Right lobe of liver (tissue), 6 donors: ENCODE results near the gene UGT1A10. TPM values are rescaled to one million over a fixed set of nuclear protein-coding genes. Genes with fewer than 3 reads are reported as not detected.

Source experiments
- ATAC-seq, 4 donors: fragments of 200-7000 bp; cut with Tn5 transposase; one replicate each; pipeline ENCODE4 v1.9.1; 2020; ENCODE audit warnings: mild to moderate bottlenecking in 4 of 4, moderate library complexity in 4 of 4
- DNase-seq, 3 donors: peaks; one replicate each; pipeline ENCODE4 v3.0.0-alpha.2; 2020
- H3K27ac ChIP-seq, 3 donors: fragments of 200-600 bp; one replicate each; pipeline ENCODE4 v1.8.0; 2022
- H3K27me3 ChIP-seq, 2 donors: fragments of 200-600 bp; one replicate each; pipeline ENCODE4 v1.8.0; 2022
- H3K36me3 ChIP-seq, 4 donors: fragments of 200-600 bp; sonication (generic) in 1 of 4; one replicate each; pipeline versions ENCODE4 v1.5.1 to v1.8.0; 2017 to 2022; ENCODE audit warnings: control low read depth in 1 of 4
- H3K4me1 ChIP-seq, 4 donors: fragments of 200-600 bp; sonication (generic) in 1 of 4; one replicate each; pipeline versions ENCODE4 v1.5.1 to v1.8.0; 2017 to 2022; ENCODE audit warnings: control low read depth in 1 of 4
- H3K4me3 ChIP-seq, 3 donors: fragments of 200-600 bp; one replicate each; pipeline ENCODE4 v1.8.0; 2022
- H3K9me3 ChIP-seq, 4 donors: fragments of 200-600 bp; sonication (generic) in 1 of 4; one replicate each; pipeline versions ENCODE4 v1.5.1 to v1.8.0; 2017 to 2022; ENCODE audit warnings: control low read depth in 1 of 4
- CTCF ChIP-seq, 4 donors: fragments of 200-600 bp in 3 of 4; fragments of 450-650 bp in 1 of 4; IDR thresholded peaks; one replicate each; pipeline versions ENCODE4 v1.5.1 to v1.8.0; 2016 to 2022; ENCODE audit warnings: antibody characterized with exemption in 4 of 4, mild to moderate bottlenecking in 2 of 4
- POLR2A ChIP-seq: fragments of 450-650 bp; IDR thresholded peaks from one replicate; pipeline ENCODE4 v1.6.1; 2017; ENCODE audit warnings: antibody characterized with exemption, mild to moderate bottlenecking
- WGBS: methylation state at CpG from one replicate; pipeline ENCODE4 v1.1.6; 2018; ENCODE audit warnings: low coverage, low lambda C conversion rate; ENCODE audit not compliant: insufficient coverage; ENCODE audit errors: missing lambda C conversion rate; 5-methylcytosine and 5-hydroxymethylcytosine counted together
- intact Hi-C, 2 donors: fragments of 100-400 bp; cut with DNase I; formaldehyde crosslinking; loops; one replicate each; pipeline versions ENCODE4 v1.11.2 to v1.14.1; 2022
- total RNA-seq, 6 experiments: library from RNA; depleted of rRNA in 2 of 6; stranded (reverse); fragments of >200 nt in 2 of 6; fragmentation: NEBNext Ultra II Directional in 3 of 6; extraction: Animal tissue kit (Norgen Biotek cat#: 25700) in 3 of 6; gene quantifications; one replicate each; pipeline versions ENCODE4 v1.1.0 to v1.2.4, GENCODE V29; 2016 to 2023
- donor health status: DM: no; HTN: yes; CAD: no.
- donor health status: DM: no; HTN: no; CAD: no.
- donor health status: DM: no; HTN: no; CAD: no.
- donor health status: DM: no; HTN: yes; CAD: no.
- donor health status: DM: no; HTN: yes; CAD: no.

UGT1A10 gene
- total RNA-seq, 6 experiments from 2014 or later = 0.11 TPM; not detected in 5

DNA sequence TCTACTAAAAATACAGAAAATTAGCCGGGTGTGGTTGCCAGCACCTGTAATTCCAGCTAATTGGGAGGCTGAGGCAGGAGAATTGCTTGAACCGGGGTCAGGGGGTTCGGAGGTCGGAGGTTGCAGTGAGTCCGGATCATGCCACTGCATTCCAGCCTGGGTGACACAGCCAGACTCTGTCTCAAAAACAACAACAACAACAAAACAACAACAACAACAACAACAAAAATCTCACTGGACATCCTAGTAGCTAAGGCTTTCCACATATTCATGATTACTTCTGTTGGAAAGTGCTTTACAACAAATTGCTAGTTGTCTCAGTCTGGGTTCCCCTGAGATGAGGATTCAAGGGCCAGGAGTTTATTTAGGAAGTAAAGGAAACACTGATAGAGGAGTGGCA lies 137.6 kb downstream of the UGT1A10 start:
- DNase-seq (no peak), ATAC-seq (no peak)
- H3K36me3 ChIP-seq = peaks cover 0 to 51% (median 18%) of the 10 kb centered on the region in 4 donors
- H3K4me3 ChIP-seq = no peak overlapping the region
- 87% methylated on average over 5 of the region's 5 CpGs for WGBS
- intact Hi-C loops = no loop called here
- no peaks in the 10 kb centered on the region for H3K4me1 ChIP-seq
- TF ChIP-seq POLR2A = no peak
- TF ChIP-seq CTCF (IDR thresholded peaks at IDR 0.05) = no peak
- no peaks in the 10 kb centered on the region for H3K27me3 ChIP-seq
- H3K27ac ChIP-seq = no peak overlapping the region
- H3K9me3 ChIP-seq = no peaks in the 10 kb centered on the region

DNA sequence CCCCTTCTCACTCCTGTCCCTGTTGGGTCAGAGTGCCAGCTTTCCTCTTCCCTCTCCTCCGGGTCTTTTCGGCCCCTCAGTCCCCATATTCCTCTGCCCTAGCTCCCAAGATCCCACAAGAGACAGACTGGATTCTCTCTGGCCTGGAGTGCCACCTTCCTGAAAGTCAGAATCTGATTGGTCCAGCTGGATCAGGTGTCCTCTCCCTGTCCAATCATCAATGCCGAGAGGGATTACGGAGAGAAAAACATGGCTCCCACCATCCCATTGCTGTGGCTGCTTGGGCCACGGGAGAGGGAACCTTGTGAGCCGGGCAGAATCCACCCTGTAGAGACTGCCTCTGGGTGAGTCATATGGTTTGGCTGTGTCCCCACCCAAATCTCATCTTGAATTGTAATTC lies 139.2 kb downstream of the UGT1A10 start:
- Histone ChIP-seq H3K4me1 (no peaks in the 10 kb centered on the region), H3K36me3 (peaks cover 0 to 35% (median 11%) of the 10 kb centered on the region in 4 donors), H3K9me3 (no peaks in the 10 kb centered on the region), H3K27ac (no peak overlapping the region), H3K4me3 (no peak overlapping the region), H3K27me3 (no peaks in the 10 kb centered on the region)
- intact Hi-C loops = no loop called here
- no peak for DNase-seq
- TF ChIP-seq CTCF (IDR thresholded peaks at IDR 0.05) = no peak
- no peak for TF ChIP-seq POLR2A
- 74% methylated on average over 2 of the region's 6 CpGs for WGBS
- peak in 2 of 4 donors; percentile 31 to 38 for ATAC-seq

- TF ChIP-seq POLR2A (no peak), CTCF (IDR thresholded peaks at IDR 0.05) (no peak)
- H3K36me3 ChIP-seq = peaks cover 0 to 9% (median under 1%) of the 10 kb centered on the region in 4 donors
- DNase-seq (no peak), ATAC-seq (no peak)
- WGBS = 95% methylated on average over 2 of the region's 2 CpGs
- intact Hi-C loops = no loop called here
- H3K27me3 ChIP-seq = no peaks in the 10 kb centered on the region
- no peaks in the 10 kb centered on the region for H3K4me1 ChIP-seq
- no peaks in the 10 kb centered on the region for H3K9me3 ChIP-seq
- no peak within 1 kb of the TSS for H3K4me3 ChIP-seq
- no peak within 1 kb of the TSS for H3K27ac ChIP-seq
Measured at GRCh38 chr2:233778030-233778429, 141.8 kb downstream of the UGT1A10 start, which contains the start of gene MROH2A. MROH2A (plus strand) TSS chr2:233778330; CDS start chr2:233779359, 1,029 bp downstream.

DNA sequence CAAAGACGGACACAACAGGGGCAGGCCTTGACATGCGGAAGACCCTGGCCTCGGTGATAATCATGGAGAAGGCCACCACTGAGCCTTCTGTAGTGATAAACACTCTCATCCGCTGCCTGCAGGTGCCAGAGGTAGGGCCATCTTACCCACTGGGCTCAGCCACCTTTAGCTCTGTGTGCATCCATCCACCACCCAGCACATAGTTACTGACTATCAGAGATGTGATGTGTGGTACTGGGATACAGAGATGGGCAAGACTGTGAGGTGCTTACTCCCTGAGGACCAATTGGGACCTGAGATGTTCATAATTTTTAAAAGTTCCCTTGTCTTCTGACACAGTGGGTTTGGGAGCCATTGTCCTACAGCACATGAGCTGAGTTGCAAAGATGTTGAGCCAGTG lies 143.5 kb downstream of the UGT1A10 start:
- ATAC-seq = no peak
- no peak for TF ChIP-seq POLR2A
- no peak for TF ChIP-seq CTCF (IDR thresholded peaks at IDR 0.05)
- no peak overlapping the region for H3K4me3 ChIP-seq
- H3K4me1 ChIP-seq = no peaks in the 10 kb centered on the region
- H3K27ac ChIP-seq = no peak overlapping the region
- no peaks in the 10 kb centered on the region for H3K36me3 ChIP-seq
- H3K9me3 ChIP-seq = no peaks in the 10 kb centered on the region
- intact Hi-C loops = no loop called here
- 85% methylated on average over 4 of the region's 4 CpGs for WGBS
- no peak for DNase-seq
- no peaks in the 10 kb centered on the region for H3K27me3 ChIP-seq

GRCh38 chr2:233780771-233781170 lies 144.5 kb downstream of the UGT1A10 start:
- Histone ChIP-seq H3K4me3 (no peak overlapping the region), H3K4me1 (no peaks in the 10 kb centered on the region), H3K27ac (no peak overlapping the region), H3K27me3 (no peaks in the 10 kb centered on the region), H3K36me3 (no peaks in the 10 kb centered on the region), H3K9me3 (no peaks in the 10 kb centered on the region)
- 83% methylated on average over 4 of the region's 4 CpGs for WGBS
- ATAC-seq (no peak), DNase-seq (no peak)
- TF ChIP-seq CTCF (IDR thresholded peaks at IDR 0.05) (no peak), POLR2A (no peak)
- intact Hi-C loops = no loop called here
